HepG2 (cell line): ENCODE data around the gene NOTUM. TPM values are rescaled to one million over a fixed set of nuclear protein-coding genes. Genes with fewer than 3 reads are reported as not detected.

Source experiments
- GATAD2A ChIP-seq: IDR thresholded peaks from 2 replicates; pipeline ENCODE4 v1.6.1; 2016
- JUNB ChIP-seq: sonication (generic); formaldehyde crosslinking; IDR thresholded peaks from 2 replicates; pipeline ENCODE4 v1.8.0; 2022; ENCODE audit warnings: missing genetic modification reagents, mild to moderate bottlenecking, borderline replicate concordance
- NCOA5 ChIP-seq: sonication (generic); formaldehyde crosslinking; IDR thresholded peaks from 2 replicates; pipeline ENCODE4 v1.4.0; 2020; ENCODE audit warnings: missing genetic modification reagents
- ONECUT2 ChIP-seq: sonication (generic); formaldehyde crosslinking; IDR thresholded peaks from 2 replicates; pipeline ENCODE4 v1.4.0; 2020; ENCODE audit warnings: missing genetic modification reagents
- PAWR ChIP-seq: sonication (generic); formaldehyde crosslinking; IDR thresholded peaks from 2 replicates; pipeline ENCODE4 v1.4.0; 2020; ENCODE audit warnings: missing genetic modification reagents, mild to moderate bottlenecking, borderline replicate concordance
- PAX8 ChIP-seq: sonication (generic); formaldehyde crosslinking; IDR thresholded peaks from 2 replicates; pipeline ENCODE4 v1.8.0; 2022; ENCODE audit warnings: mild to moderate bottlenecking, missing genetic modification reagents, borderline replicate concordance
- PITX1 ChIP-seq: sonication (generic); formaldehyde crosslinking; IDR thresholded peaks from 2 replicates; pipeline ENCODE4 v1.5.1; 2020; ENCODE audit warnings: mild to moderate bottlenecking, missing genetic modification reagents
- TARDBP ChIP-seq: sonication (generic); formaldehyde crosslinking; IDR thresholded peaks from 2 replicates; pipeline ENCODE4 v1.8.0; 2022; ENCODE audit warnings: mild to moderate bottlenecking, missing genetic modification reagents
- TRIM24 ChIP-seq: sonication (generic); formaldehyde crosslinking; IDR thresholded peaks from 2 replicates; pipeline ENCODE4 v1.8.0; 2022; ENCODE audit warnings: mild to moderate bottlenecking, missing genetic modification reagents
- ZFY ChIP-seq: sonication (generic); formaldehyde crosslinking; IDR thresholded peaks from 2 replicates; pipeline ENCODE4 v1.4.0; 2020; ENCODE audit warnings: missing genetic modification reagents
- ZNF10 ChIP-seq: sonication (generic); formaldehyde crosslinking; IDR thresholded peaks from 2 replicates; pipeline ENCODE4 v1.4.0; 2020; ENCODE audit warnings: mild to moderate bottlenecking, low read depth, missing genetic modification reagents, borderline replicate concordance
- ZNF34 ChIP-seq: sonication (generic); formaldehyde crosslinking; IDR thresholded peaks from 2 replicates; pipeline ENCODE4 v1.4.0; 2020; ENCODE audit warnings: mild to moderate bottlenecking, missing genetic modification reagents, borderline replicate concordance
- ZNF350 ChIP-seq: sonication (generic); formaldehyde crosslinking; IDR thresholded peaks from 2 replicates; pipeline ENCODE4 v1.4.0; 2020; ENCODE audit warnings: mild to moderate bottlenecking, low read depth, missing genetic modification reagents, borderline replicate concordance
- ZNF569 ChIP-seq: sonication (generic); formaldehyde crosslinking; IDR thresholded peaks from 2 replicates; pipeline ENCODE4 v1.5.0; 2020; ENCODE audit warnings: mild to moderate bottlenecking, missing genetic modification reagents, moderate library complexity, borderline replicate concordance
- ZNF724P ChIP-seq: sonication (generic); formaldehyde crosslinking; IDR thresholded peaks from 2 replicates; pipeline ENCODE4 v1.8.0; 2022; ENCODE audit warnings: missing genetic modification reagents, borderline replicate concordance
- ZNF878 ChIP-seq: sonication (generic); formaldehyde crosslinking; IDR thresholded peaks from 2 replicates; pipeline ENCODE4 v1.8.1; 2023; ENCODE audit warnings: mild to moderate bottlenecking, missing genetic modification reagents, moderate library complexity
- ZSCAN22 ChIP-seq: sonication (generic); formaldehyde crosslinking; IDR thresholded peaks from 2 replicates; pipeline ENCODE4 v1.4.0; 2020; ENCODE audit warnings: mild to moderate bottlenecking, missing genetic modification reagents
- ZSCAN25 ChIP-seq: sonication (generic); formaldehyde crosslinking; IDR thresholded peaks from 2 replicates; pipeline ENCODE4 v1.8.0; 2022; ENCODE audit warnings: mild to moderate bottlenecking, missing genetic modification reagents
- polyA plus RNA-seq, 8 experiments: library from polyadenylated mRNA; depleted of rRNA in 3 of 8; stranded (reverse) in 7 of 8; unstranded in 1 of 8; fragments of >200 nt; fragmentation: Illumina TruSeq in 4 of 8; extraction: Trizol in 4 of 8; gene quantifications; 2 replicates each; pipeline versions ENCODE4 v1.2.1 to v1.2.3, GENCODE V29; 2011 to 2016; ENCODE audit warnings: low read depth in 4 of 8, missing spikeins in 1 of 8, mixed read lengths in 1 of 8; ENCODE audit not compliant: insufficient read depth in 1 of 8
- total RNA-seq, 5 experiments: library from RNA; depleted of rRNA; stranded (reverse); fragments of >200 nt; fragmentation: Illumina TruSeq; extraction: Trizol; gene quantifications; 2 replicates each; pipeline ENCODE4 v1.2.3, GENCODE V29; 2016; ENCODE audit warnings: low read depth in 1 of 5
- TF ChIP-seq, protein P1 (sequence below): sonication (generic); formaldehyde crosslinking; IDR thresholded peaks from 2 replicates; pipeline ENCODE4 v1.4.0; 2020; ENCODE audit warnings: missing genetic modification reagents
- TF ChIP-seq, protein P2 (sequence below): sonication (generic); formaldehyde crosslinking; IDR thresholded peaks from 2 replicates; pipeline ENCODE4 v1.4.0; 2020; ENCODE audit warnings: missing genetic modification reagents
- TF ChIP-seq, protein P3 (sequence below): sonication (generic); formaldehyde crosslinking; IDR thresholded peaks from 2 replicates; pipeline ENCODE4 v1.4.0; 2020; ENCODE audit warnings: low read depth, mild to moderate bottlenecking, missing genetic modification reagents
- TF ChIP-seq, protein P4 (sequence below): IDR thresholded peaks from 2 replicates; pipeline ENCODE4 v1.6.1; 2012; ENCODE audit warnings: low read depth, low read length, improper control_type of control experiment

Gene NOTUM
- total and polyA plus RNA-seq, 2 of the 13 experiments (the other 11 are each of a cell fraction or from before 2014, with no cell fraction given): 150 to 160 TPM

DNA sequence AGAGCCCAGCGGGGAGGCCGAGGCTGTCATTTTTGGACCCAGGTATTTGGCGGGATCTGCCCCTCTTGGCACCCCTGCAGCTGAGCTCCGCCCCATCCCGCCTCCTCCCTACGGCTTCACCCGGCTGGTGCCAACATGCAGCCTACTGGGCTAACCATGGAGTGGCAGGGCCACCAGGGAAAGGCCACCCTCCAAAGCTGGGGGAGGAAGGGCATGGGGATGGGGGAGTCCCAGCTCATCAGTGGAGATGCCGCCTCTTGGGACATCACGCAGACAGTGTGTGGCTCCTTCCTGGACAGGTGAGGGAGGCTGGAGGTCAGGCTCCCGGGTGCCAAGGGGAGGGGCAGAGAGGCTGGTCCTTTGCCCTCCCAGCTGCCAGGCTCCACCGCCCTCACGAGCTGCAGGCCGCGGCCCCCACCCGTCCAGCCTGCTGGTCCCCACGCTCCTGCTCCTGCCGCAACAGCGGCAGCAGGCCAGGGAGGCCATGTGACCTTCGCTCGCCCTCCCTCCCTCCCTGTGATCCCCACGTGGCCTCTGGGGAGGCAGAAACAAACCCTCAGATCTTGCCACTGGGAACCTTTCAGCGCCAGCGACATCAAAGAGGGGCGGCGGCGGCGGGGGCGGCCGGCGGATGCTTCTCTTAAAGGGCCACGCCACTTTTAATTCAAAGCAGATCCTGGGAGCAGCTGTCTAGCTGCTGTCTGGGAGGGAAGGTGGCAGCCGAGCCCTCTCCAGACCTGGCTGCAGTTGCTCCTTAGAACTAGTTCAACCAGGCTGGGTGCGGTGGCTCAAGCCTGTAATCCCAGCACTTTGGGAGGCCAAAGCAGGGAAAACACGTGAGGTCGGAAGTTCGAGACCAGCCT, 6.8 kb upstream of the NOTUM start (continued):
- TF ChIP-seq ONECUT2 (CRISPR knock-in tag) (peak; percentile 56; the same call in 1 of the 2 replicates), ZNF350 (CRISPR knock-in tag) (peak; percentile 97), ZNF34 (CRISPR knock-in tag) (peak; percentile 77; the same call in 1 of the 2 replicates), PAWR (no peak), ZNF724P (CRISPR knock-in tag) (no peak), GATAD2A (CRISPR knock-in tag) (peak; percentile 94), PITX1 (CRISPR knock-in tag) (peak; percentile 89), TARDBP (CRISPR knock-in tag) (peak; percentile 96), PAX8 (CRISPR knock-in tag) (0 out of 2 replicates have a peak, but pooled peaks have one; percentile 91), NCOA5 (0 out of 2 replicates have a peak, but pooled peaks have one; percentile 10), ZSCAN22 (CRISPR knock-in tag) (peak; percentile 57; the same call in 1 of the 2 replicates), TRIM24 (CRISPR knock-in tag) (no peak; the same call in 1 of the 2 replicates), ZNF878 (CRISPR knock-in tag) (no peak), ZFY (peak; percentile 92), JUNB (no peak), ZSCAN25 (peak; percentile 97), ZNF10 (CRISPR knock-in tag) (no peak), ZNF569 (CRISPR knock-in tag) (no peak)
- TF ChIP-seq, protein P1, sequence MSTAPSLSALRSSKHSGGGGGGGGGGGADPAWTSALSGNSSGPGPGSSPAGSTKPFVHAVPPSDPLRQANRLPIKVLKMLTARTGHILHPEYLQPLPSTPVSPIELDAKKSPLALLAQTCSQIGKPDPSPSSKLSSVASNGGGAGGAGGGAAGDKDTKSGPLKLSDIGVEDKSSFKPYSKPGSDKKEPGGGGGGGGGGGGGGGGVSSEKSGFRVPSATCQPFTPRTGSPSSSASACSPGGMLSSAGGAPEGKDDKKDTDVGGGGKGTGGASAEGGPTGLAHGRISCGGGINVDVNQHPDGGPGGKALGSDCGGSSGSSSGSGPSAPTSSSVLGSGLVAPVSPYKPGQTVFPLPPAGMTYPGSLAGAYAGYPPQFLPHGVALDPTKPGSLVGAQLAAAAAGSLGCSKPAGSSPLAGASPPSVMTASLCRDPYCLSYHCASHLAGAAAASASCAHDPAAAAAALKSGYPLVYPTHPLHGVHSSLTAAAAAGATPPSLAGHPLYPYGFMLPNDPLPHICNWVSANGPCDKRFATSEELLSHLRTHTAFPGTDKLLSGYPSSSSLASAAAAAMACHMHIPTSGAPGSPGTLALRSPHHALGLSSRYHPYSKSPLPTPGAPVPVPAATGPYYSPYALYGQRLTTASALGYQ (CRISPR knock-in tag): peak; percentile 96; the same call in 1 of the 2 replicates
- TF ChIP-seq, protein P2, sequence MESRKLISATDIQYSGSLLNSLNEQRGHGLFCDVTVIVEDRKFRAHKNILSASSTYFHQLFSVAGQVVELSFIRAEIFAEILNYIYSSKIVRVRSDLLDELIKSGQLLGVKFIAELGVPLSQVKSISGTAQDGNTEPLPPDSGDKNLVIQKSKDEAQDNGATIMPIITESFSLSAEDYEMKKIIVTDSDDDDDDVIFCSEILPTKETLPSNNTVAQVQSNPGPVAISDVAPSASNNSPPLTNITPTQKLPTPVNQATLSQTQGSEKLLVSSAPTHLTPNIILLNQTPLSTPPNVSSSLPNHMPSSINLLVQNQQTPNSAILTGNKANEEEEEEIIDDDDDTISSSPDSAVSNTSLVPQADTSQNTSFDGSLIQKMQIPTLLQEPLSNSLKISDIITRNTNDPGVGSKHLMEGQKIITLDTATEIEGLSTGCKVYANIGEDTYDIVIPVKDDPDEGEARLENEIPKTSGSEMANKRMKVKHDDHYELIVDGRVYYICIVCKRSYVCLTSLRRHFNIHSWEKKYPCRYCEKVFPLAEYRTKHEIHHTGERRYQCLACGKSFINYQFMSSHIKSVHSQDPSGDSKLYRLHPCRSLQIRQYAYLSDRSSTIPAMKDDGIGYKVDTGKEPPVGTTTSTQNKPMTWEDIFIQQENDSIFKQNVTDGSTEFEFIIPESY (CRISPR knock-in tag): peak; percentile 61; the same call in 1 of the 2 replicates
- TF ChIP-seq, protein P3, sequence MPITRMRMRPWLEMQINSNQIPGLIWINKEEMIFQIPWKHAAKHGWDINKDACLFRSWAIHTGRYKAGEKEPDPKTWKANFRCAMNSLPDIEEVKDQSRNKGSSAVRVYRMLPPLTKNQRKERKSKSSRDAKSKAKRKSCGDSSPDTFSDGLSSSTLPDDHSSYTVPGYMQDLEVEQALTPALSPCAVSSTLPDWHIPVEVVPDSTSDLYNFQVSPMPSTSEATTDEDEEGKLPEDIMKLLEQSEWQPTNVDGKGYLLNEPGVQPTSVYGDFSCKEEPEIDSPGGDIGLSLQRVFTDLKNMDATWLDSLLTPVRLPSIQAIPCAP (CRISPR knock-in tag): no peak
- TF ChIP-seq, protein P4, sequence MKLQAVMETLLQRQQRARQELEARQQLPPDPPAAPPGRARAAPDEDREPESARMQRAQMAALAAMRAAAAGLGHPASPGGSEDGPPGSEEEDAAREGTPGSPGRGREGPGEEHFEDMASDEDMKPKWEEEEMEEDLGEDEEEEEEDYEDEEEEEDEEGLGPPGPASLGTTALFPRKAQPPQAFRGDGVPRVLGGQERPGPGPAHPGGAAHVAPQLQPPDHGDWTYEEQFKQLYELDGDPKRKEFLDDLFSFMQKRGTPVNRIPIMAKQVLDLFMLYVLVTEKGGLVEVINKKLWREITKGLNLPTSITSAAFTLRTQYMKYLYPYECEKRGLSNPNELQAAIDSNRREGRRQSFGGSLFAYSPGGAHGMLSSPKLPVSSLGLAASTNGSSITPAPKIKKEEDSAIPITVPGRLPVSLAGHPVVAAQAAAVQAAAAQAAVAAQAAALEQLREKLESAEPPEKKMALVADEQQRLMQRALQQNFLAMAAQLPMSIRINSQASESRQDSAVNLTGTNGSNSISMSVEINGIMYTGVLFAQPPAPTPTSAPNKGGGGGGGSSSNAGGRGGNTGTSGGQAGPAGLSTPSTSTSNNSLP: peak; percentile 36; the same call in 1 of the 2 replicates
